OCI-LY3 (cell line): ENCODE measurements around the gene CDH20.

Source experiments
- H2AFZ ChIP-seq: fragments of 200-600, 300-600 bp; shearing (Covaris generic); 2 replicates; pipeline ENCODE4 v1.6.0; 2014; ENCODE audit warnings: antibody characterized with exemption, low read depth, low read length
- H3K27ac ChIP-seq: fragments of 200-600, 300-600 bp; sonication (generic); 2 replicates; pipeline ENCODE4 v1.5.1; 2014; ENCODE audit warnings: mild to moderate bottlenecking, low read length, moderate library complexity, mixed read lengths
- H3K27me3 ChIP-seq: fragments of 200-600, 300-600 bp; sonication (generic); 2 replicates; pipeline ENCODE4 v1.6.1; 2014; ENCODE audit warnings: low read depth, low read length, mixed read lengths
- H3K36me3 ChIP-seq: fragments of 200-600, 300-600 bp; sonication (generic); replicated peaks from 2 replicates; pipeline ENCODE3; 2014; ENCODE audit warnings: low read depth, low read length, mixed read lengths
- H3K4me1 ChIP-seq: fragments of 300-600, 200-600 bp; sonication (generic); 2 replicates; pipeline ENCODE4 v1.6.1; 2014; ENCODE audit warnings: low read length, mixed read lengths
- H3K4me2 ChIP-seq: fragments of 200-600, 300-600 bp; sonication (generic); 2 replicates; pipeline ENCODE4 v1.6.1; 2014; ENCODE audit warnings: low read length, mixed read lengths
- H3K4me3 ChIP-seq: fragments of 300-600, 200-600 bp; sonication (generic); 2 replicates; pipeline ENCODE4 v1.5.1; 2014; ENCODE audit warnings: antibody characterized with exemption, mild to moderate bottlenecking, low read length, moderate library complexity
- H3K79me2 ChIP-seq: fragments of 300-600, 200-600 bp; shearing (Covaris generic); 2 replicates; pipeline ENCODE4 v1.6.1; 2014; ENCODE audit warnings: mild to moderate bottlenecking, low read length, mixed read lengths
- H3K9ac ChIP-seq: fragments of 300-600, 200-600 bp; shearing (Covaris generic); 2 replicates; pipeline ENCODE4 v1.6.0; 2014; ENCODE audit warnings: mild to moderate bottlenecking, low read length, moderate library complexity
- H3K9me3 ChIP-seq: fragments of 200-600, 300-600 bp; shearing (Covaris generic); 2 replicates; pipeline ENCODE4 v1.6.1; 2014; ENCODE audit warnings: low read length, mixed read lengths; ENCODE audit not compliant: insufficient read depth
- H4K20me1 ChIP-seq: fragments of 200-600, 300-600 bp; sonication (generic); 2 replicates; pipeline ENCODE4 v1.6.1; 2016; ENCODE audit warnings: low read length, mixed read lengths; ENCODE audit not compliant: insufficient read depth
- CTCF ChIP-seq: fragments of 200-600, 300-600 bp; sonication (generic); IDR thresholded peaks from 2 replicates; pipeline ENCODE4 v1.5.1; 2014; ENCODE audit warnings: antibody characterized with exemption, low read length, low read depth
- EZH2phosphoT487 ChIP-seq: fragments of 200-600 bp; shearing (Covaris generic); IDR thresholded peaks from 2 replicates; pipeline ENCODE4 v1.6.1; 2018; ENCODE audit warnings: antibody characterized with exemption, mixed run types, low read depth

CDH20 gene

GRCh38 chr18:61340148-61340547 is 6.9 kb downstream of the CDH20 start:
- Histone ChIP-seq H3K4me2 (no peak overlapping the region), H3K27me3 (0 out of 2 replicates have a peak, but pooled peaks cover 6% of the 10 kb centered on the region), H3K4me3 (no peak overlapping the region), H4K20me1 (no peaks in the 10 kb centered on the region), H3K36me3 (no peaks in the 10 kb centered on the region), H2AFZ (no peak overlapping the region), H3K79me2 (no peaks in the 10 kb centered on the region), H3K9me3 (no peaks in the 10 kb centered on the region), H3K9ac (no peak overlapping the region), H3K27ac (no peak overlapping the region), H3K4me1 (no peaks in the 10 kb centered on the region)
- no peak for TF ChIP-seq EZH2phosphoT487
- no peak for TF ChIP-seq CTCF

- Histone ChIP-seq H3K9me3 (no peaks in the 10 kb centered on the region), H2AFZ (no peak overlapping the region)
- TF ChIP-seq EZH2phosphoT487 = no peak
- no peak for TF ChIP-seq CTCF
Measured at GRCh38 chr18:61348230-61348629, 15.0 kb downstream of the CDH20 start.

GRCh38 chr18:61350578-61350977 is 17.3 kb downstream of the CDH20 start:
- no peak overlapping the region for H3K4me3 ChIP-seq
- H3K79me2 ChIP-seq = no peaks in the 10 kb centered on the region
- H3K9me3 ChIP-seq = no peaks in the 10 kb centered on the region
- no peaks in the 10 kb centered on the region; the same call in 1 of the 2 replicates for H3K27me3 ChIP-seq
- TF ChIP-seq EZH2phosphoT487 = no peak
- no peak for TF ChIP-seq CTCF
- no peak overlapping the region for H3K9ac ChIP-seq
- no peaks in the 10 kb centered on the region for H4K20me1 ChIP-seq
- H3K4me2 ChIP-seq = no peak overlapping the region
- H3K36me3 ChIP-seq = no peaks in the 10 kb centered on the region
- H2AFZ ChIP-seq = peak overlapping the region; percentile 41
- H3K4me1 ChIP-seq = peaks cover 3% of the 10 kb centered on the region; the same call in 1 of the 2 replicates
- no peak overlapping the region for H3K27ac ChIP-seq

More at GRCh38 chr18:61348230-61348629, 15.0 kb downstream of the CDH20 start:
- Histone ChIP-seq H3K27me3 (no peaks in the 10 kb centered on the region; the same call in 1 of the 2 replicates), H3K4me2 (no peak overlapping the region), H4K20me1 (no peaks in the 10 kb centered on the region), H3K4me1 (peaks cover 3% of the 10 kb centered on the region; the same call in 1 of the 2 replicates), H3K4me3 (no peak overlapping the region), H3K9ac (no peak overlapping the region), H3K27ac (no peak overlapping the region), H3K36me3 (no peaks in the 10 kb centered on the region), H3K79me2 (no peaks in the 10 kb centered on the region)

- TF ChIP-seq EZH2phosphoT487 = no peak
- TF ChIP-seq CTCF = no peak
- Histone ChIP-seq H4K20me1 (no peaks in the 10 kb centered on the region), H3K79me2 (no peaks in the 10 kb centered on the region), H3K4me1 (peaks cover 3% of the 10 kb centered on the region; the same call in 1 of the 2 replicates), H3K4me2 (no peak overlapping the region), H3K27me3 (peaks cover 7% of the 10 kb centered on the region; the same call in 1 of the 2 replicates), H3K36me3 (no peaks in the 10 kb centered on the region), H2AFZ (no peak overlapping the region), H3K27ac (no peak overlapping the region), H3K9me3 (no peaks in the 10 kb centered on the region), H3K4me3 (no peak overlapping the region), H3K9ac (no peak overlapping the region)
Measured at GRCh38 chr18:61352059-61352458, 18.8 kb downstream of the CDH20 start.
